IMR-90 (cell line): ENCODE data around the gene EXOC2.

ENCODE experiments used
- CEBPB ChIP-seq: IDR thresholded peaks from 2 replicates; pipeline ENCODE4 v1.6.1; 2012; ENCODE audit warnings: low read depth, low read length, improper control_type of control experiment
- MXI1 ChIP-seq: IDR thresholded peaks from 2 replicates; pipeline ENCODE4 v1.6.1; 2012; ENCODE audit warnings: low read depth, mild to moderate bottlenecking, low read length, moderate library complexity, borderline replicate concordance
- POLR2A ChIP-seq: IDR thresholded peaks from 2 replicates; pipeline ENCODE4 v1.6.1; 2012; ENCODE audit warnings: mild to moderate bottlenecking, low read depth, low read length
- RAD21 ChIP-seq: IDR thresholded peaks from 2 replicates; pipeline ENCODE4 v1.6.1; 2012; ENCODE audit warnings: low read length, improper control_type of control experiment
- RFX5 ChIP-seq: IDR thresholded peaks from 2 replicates; pipeline ENCODE4 v1.8.0; 2012; ENCODE audit warnings: low read depth, mild to moderate bottlenecking, low read length, moderate library complexity
- SMC3 ChIP-seq: fragments of 150-350 bp; IDR thresholded peaks from 2 replicates; pipeline ENCODE4 v1.6.1; 2016; ENCODE audit warnings: low read depth, mild to moderate bottlenecking, antibody characterized with exemption, low read length, moderate library complexity
- TF ChIP-seq, protein P1 (sequence below): conservative IDR thresholded peaks from 2 replicates; pipeline ENCODE4 v1.5.1; 2012; ENCODE audit warnings: mild to moderate bottlenecking, low read depth, low read length, improper control_type of control experiment
- TF ChIP-seq, protein P2 (sequence below): fragments of 150-350 bp; IDR thresholded peaks from 2 replicates; pipeline ENCODE4 v1.6.1; 2017; ENCODE audit warnings: mild to moderate bottlenecking, antibody characterized with exemption, low read length, low read depth

DNA sequence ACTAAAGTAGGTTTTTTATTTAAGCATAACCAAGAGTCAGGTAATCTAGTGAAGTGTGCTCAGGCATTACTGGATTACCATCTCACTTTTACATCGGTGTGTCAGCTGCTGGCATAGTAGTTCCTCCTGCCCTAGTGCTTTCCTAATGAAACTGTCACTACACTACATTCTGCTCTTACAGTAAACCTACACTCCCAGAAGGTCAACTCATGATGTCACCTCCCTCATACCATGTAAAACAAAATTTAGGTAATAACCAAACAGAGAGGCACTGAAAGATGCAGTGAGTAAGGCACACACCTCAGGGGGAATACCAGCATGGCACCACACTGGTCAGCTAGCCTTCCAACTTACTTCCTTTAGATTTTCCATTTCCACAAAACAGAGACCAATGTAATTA, 59.3 kb downstream of the EXOC2 start:
- TF ChIP-seq, protein P1, sequence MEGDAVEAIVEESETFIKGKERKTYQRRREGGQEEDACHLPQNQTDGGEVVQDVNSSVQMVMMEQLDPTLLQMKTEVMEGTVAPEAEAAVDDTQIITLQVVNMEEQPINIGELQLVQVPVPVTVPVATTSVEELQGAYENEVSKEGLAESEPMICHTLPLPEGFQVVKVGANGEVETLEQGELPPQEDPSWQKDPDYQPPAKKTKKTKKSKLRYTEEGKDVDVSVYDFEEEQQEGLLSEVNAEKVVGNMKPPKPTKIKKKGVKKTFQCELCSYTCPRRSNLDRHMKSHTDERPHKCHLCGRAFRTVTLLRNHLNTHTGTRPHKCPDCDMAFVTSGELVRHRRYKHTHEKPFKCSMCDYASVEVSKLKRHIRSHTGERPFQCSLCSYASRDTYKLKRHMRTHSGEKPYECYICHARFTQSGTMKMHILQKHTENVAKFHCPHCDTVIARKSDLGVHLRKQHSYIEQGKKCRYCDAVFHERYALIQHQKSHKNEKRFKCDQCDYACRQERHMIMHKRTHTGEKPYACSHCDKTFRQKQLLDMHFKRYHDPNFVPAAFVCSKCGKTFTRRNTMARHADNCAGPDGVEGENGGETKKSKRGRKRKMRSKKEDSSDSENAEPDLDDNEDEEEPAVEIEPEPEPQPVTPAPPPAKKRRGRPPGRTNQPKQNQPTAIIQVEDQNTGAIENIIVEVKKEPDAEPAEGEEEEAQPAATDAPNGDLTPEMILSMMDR, result no peak
- TF ChIP-seq RAD21 (no peak), POLR2A (no peak), CEBPB (no peak), RFX5 (no peak), SMC3 (no peak), MXI1 (no peak)
- TF ChIP-seq, protein P2, sequence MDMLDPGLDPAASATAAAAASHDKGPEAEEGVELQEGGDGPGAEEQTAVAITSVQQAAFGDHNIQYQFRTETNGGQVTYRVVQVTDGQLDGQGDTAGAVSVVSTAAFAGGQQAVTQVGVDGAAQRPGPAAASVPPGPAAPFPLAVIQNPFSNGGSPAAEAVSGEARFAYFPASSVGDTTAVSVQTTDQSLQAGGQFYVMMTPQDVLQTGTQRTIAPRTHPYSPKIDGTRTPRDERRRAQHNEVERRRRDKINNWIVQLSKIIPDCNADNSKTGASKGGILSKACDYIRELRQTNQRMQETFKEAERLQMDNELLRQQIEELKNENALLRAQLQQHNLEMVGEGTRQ, result no peak
